Suprapubic skin (tissue), 4 donors: ENCODE data around the gene BCAM.

Experiments used
- CTCF ChIP-seq, 2 donors: fragments of 200-600 bp in 1 of 2; fragments of 450-650 bp in 1 of 2; sonication (generic) in 1 of 2; IDR thresholded peaks; one replicate each; pipeline ENCODE4 v1.5.1; 2016 to 2019; ENCODE audit warnings: antibody characterized with exemption in 2 of 2, mild to moderate bottlenecking in 1 of 2, moderate library complexity in 1 of 2
- EP300 ChIP-seq: sonication (generic); formaldehyde crosslinking; IDR thresholded peaks from one replicate; pipeline ENCODE4 v1.6.1; 2017; ENCODE audit warnings: antibody characterized with exemption
- POLR2A ChIP-seq, 2 donors: fragments of 450-650 bp; IDR thresholded peaks; one replicate each; pipeline ENCODE4 v1.6.1; 2017; ENCODE audit warnings: antibody characterized with exemption in 2 of 2, mild to moderate bottlenecking in 2 of 2, moderate library complexity in 2 of 2
- POLR2AphosphoS5 ChIP-seq, 3 donors: sonication (generic); formaldehyde crosslinking; IDR thresholded peaks; one replicate each; pipeline ENCODE4 v1.6.1; 2017; ENCODE audit warnings: antibody characterized with exemption in 3 of 3

GRCh38 chr19:44824761-44825160 is 15.9 kb downstream of the BCAM start:
- TF ChIP-seq CTCF (IDR thresholded peaks at IDR 0.05) (no peak), POLR2A (IDR thresholded peaks at IDR 0.05) (no peak), EP300 (no peak), POLR2AphosphoS5 (IDR thresholded peaks at IDR 0.05) (no peak)
